ENCODE results near the gene LUZP1.
"Not testable (repeated sequence)": the region's sequence is repeated elsewhere in the genome, so short reads cannot be mapped to it uniquely, and the experiment has no call there.

DNA sequence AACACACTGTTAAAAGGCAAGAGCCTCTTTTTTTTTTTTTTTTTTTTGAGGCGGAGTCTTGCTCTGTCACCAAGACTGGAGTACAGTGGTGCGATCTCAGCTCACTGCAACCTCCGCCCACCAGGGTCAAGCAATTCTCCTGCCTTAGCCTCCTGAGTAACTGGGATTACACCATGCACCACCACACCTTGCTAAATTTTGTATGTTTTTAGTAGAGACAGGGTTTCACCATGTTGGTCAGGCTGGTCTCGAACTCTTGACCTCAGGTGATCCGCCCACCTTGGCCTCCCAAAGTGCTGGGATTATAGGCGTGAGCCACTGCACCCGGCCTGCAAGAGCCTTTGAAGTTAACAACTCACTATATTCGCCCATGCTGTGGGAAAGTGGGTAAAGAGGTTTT is 39.1 kb upstream of the LUZP1 start:
- TF ChIP-seq POLR2A, POLR2AphosphoS5 (IDR thresholded peaks at IDR 0.05; ENCODE audit: low read depth, low read length): not testable (repeated sequence)

All from GM12892 (cell line).